ENCODE results near the gene LIN7B. TPM values are rescaled to one million over a fixed set of nuclear protein-coding genes. Genes with fewer than 3 reads are reported as not detected.
"Not testable (repeated sequence)": the region's sequence is repeated elsewhere in the genome, so short reads cannot be mapped to it uniquely, and the experiment has no call there.

Gene LIN7B, protein sequence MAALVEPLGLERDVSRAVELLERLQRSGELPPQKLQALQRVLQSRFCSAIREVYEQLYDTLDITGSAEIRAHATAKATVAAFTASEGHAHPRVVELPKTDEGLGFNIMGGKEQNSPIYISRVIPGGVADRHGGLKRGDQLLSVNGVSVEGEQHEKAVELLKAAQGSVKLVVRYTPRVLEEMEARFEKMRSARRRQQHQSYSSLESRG
- 1 to 10 TPM; 6.8 to 8.7 (median 8.4) TPM for polyA plus RNA-seq (ENCODE audit: insufficient read length in 3 of 3)
- long read RNA-seq, donor 1, partial matches to known transcripts: 0 of 4 reads
- long read RNA-seq, donor 1, other reads (novel, unspliced or antisense): 0 of 4 reads
- long read RNA-seq, donor 2, partial matches to known transcripts: 5 of 6 reads
- long read RNA-seq, donor 2, other reads (novel, unspliced or antisense): 0 of 6 reads
- long read RNA-seq, donor 3, partial matches to known transcripts: 0 of 7 reads
- long read RNA-seq, donor 3, other reads (novel, unspliced or antisense): 0 of 7 reads
- long read RNA-seq, donor 4, partial matches to known transcripts: 0 of 3 reads
- long read RNA-seq, donor 4, other reads (novel, unspliced or antisense): 0 of 3 reads
- long read RNA-seq, donor 5, partial matches to known transcripts: 0 of 6 reads
- long read RNA-seq, donor 5, other reads (novel, unspliced or antisense): 0 of 6 reads
- long read RNA-seq, donor 6, partial matches to known transcripts: 0 of 2 reads
- long read RNA-seq, donor 6, other reads (novel, unspliced or antisense): 0 of 2 reads
- long read RNA-seq, donor 7, partial matches to known transcripts: 0 of 5 reads
- long read RNA-seq, donor 7, other reads (novel, unspliced or antisense): 0 of 5 reads
- long read RNA-seq, donor 8, partial matches to known transcripts: 0 of 5 reads
- long read RNA-seq, donor 8, other reads (novel, unspliced or antisense): 0 of 5 reads
- long read RNA-seq, donor 9, partial matches to known transcripts: 0 of 5 reads
- long read RNA-seq, donor 9, other reads (novel, unspliced or antisense): 0 of 5 reads
- long read RNA-seq, donor 10, partial matches to known transcripts: 0 of 2 reads
- long read RNA-seq, donor 10, other reads (novel, unspliced or antisense): 0 of 2 reads
- long read RNA-seq, donor 11, partial matches to known transcripts: 0 of 3 reads
- long read RNA-seq, donor 11, other reads (novel, unspliced or antisense): 0 of 3 reads
- long read RNA-seq, donor 12: 0 reads
- long read RNA-seq, donor 13, transcript LIN7B-201 (6 exons, 755 nt): major isoform, 5 of 9 reads
- long read RNA-seq, donor 13, partial matches to known transcripts: 0 of 9 reads
- long read RNA-seq, donor 13, other reads (novel, unspliced or antisense): 0 of 9 reads
- long read RNA-seq, donor 14, partial matches to known transcripts: 0 of 4 reads
- long read RNA-seq, donor 14, other reads (novel, unspliced or antisense): 0 of 4 reads
- long read RNA-seq, donor 15, partial matches to known transcripts: 0 of 1 reads
- long read RNA-seq, donor 15, other reads (novel, unspliced or antisense): 0 of 1 reads
- long read RNA-seq, donor 16, transcript LIN7B-201 (6 exons, 755 nt): major isoform, 5 of 8 reads
- long read RNA-seq, donor 16, partial matches to known transcripts: 0 of 8 reads
- long read RNA-seq, donor 16, other reads (novel, unspliced or antisense): 0 of 8 reads

DNA sequence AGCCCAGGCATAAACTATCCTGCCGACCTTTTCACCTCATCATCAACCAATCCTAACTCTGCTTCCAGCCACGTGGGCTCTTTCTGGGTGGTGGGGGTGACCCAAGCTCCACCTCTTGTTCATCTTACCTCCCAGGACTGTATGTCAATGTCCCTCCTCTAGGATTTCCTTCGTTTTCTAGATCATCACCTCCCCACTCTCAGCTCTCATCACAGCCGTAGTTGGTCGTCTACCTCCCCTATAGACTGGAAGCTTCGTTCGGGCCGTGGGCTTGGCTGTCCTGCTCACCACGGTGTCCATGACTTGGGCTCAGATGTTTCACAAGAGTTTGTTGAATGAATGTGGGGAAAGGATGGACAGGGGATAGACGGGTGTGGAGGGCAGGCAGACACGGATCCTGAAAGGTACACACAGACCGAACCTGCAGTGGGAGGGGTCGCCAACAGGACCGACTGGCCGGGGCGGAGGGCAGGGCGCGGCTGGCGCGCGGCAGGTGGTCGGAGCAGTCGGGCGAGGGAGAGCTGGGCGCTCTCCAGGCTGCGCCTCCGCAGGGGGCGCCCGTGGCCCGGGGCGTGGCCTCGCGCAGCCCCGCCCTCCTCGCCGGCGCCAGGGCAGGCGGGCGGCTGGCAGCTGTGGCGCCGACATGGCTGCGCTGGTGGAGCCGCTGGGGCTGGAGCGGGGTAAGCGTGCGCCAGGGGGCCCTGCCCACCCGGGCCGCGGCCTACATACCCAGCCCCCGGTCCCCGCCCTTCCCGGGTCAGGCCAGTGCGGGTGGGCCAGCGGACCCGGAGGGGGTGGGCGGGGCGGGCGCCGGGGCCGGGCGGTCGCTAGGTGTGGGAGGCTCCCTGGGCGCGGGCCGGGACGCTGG lies at the start of gene LIN7B:
Gene LIN7B, plus strand, starts transcription at position 609 of the 868 bp plus-strand sequence. Its CDS starts 35 bp downstream, at position 644.
- peak in 6 of 11 donors; percentile 56 to 73 (median 64) for DNase-seq (ENCODE audit: extremely low read depth in 1 of 11, low read depth in 9 of 11, low spot score in 4 of 11)

DNA sequence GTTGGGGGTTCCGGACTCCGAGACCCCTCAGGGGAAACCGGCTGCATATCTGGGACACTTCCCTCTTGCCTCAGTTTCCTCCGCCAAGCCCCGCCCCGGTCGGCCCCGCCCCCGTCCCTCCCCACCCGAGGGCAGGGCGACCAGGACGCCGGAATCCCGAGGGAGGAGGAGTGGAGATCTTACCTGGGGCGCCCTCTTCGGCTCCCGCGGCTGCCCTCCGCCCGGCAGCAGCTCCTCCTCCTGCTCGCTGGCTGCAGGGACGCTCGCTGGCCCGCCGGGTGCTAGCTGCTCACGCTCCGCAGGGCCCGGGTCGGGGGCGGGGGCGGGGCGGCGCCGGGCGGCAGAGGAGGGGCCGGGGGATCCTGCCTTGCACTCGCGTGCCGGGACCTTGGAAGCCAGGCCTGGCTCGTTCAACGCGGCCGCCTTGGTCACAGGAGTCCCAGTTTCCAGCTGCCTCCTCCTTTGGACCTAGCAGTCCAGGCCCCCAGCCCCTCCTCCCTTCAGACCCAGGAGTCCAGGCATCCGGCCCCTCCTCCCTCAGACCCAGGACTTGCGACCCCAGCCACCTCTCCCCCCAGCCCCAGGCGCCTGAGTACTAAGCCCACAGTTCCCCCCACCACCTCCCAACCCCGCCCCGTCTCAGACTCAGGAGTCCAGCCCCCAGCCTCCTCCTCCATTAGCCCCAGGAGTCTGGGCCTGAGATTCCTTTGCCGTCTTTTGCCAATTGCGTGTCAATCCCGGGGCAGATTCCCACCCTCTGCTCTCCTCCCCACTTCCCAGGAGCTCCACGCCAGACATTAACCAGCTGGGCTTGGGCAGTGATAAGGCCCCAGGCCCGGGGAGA lies 49.2 kb upstream of the LIN7B start, which contains the start of gene NTF4:
Gene NTF4, minus strand, starts transcription at position 51 of the 844 bp plus-strand sequence. CDS start 2,821 bp downstream, outside the sequence.
- peak in 2 of 11 donors; percentile 54 to 60 for DNase-seq (ENCODE audit: extremely low read depth in 1 of 11, low read depth in 9 of 11, low spot score in 4 of 11)

GRCh38 chr19:49065905-49066512 lies 48.2 kb upstream of the LIN7B start:
- no peak for DNase-seq (ENCODE audit: extremely low read depth in 1 of 11, low read depth in 9 of 11, low spot score in 4 of 11)

GRCh38 chr19:49067554-49067953 lies 46.6 kb upstream of the LIN7B start:
- DNase-seq (ENCODE audit: extremely low read depth in 1 of 11, low read depth in 9 of 11, low spot score in 4 of 11): no peak

DNA sequence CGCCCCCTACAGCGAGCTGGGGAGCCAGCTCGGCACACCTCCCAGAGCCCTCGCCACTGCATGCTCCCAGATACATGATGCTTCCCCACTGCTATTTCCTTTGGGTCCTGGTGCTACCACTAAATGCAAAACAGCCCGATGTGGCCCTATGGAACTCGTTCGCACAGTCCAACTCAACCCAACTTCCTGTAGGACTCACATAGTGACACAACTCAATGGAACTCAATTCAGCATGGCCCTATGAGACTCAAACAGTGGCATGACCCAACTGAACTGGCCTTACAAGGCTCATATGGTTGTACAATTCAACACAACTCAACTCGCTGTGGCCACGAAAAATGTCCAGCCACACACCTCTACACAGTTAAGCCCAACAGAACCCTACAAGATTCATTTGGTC lies 45.1 kb upstream of the LIN7B start:
- DNase-seq (ENCODE audit: extremely low read depth in 1 of 11, low read depth in 9 of 11, low spot score in 4 of 11): no peak

DNA sequence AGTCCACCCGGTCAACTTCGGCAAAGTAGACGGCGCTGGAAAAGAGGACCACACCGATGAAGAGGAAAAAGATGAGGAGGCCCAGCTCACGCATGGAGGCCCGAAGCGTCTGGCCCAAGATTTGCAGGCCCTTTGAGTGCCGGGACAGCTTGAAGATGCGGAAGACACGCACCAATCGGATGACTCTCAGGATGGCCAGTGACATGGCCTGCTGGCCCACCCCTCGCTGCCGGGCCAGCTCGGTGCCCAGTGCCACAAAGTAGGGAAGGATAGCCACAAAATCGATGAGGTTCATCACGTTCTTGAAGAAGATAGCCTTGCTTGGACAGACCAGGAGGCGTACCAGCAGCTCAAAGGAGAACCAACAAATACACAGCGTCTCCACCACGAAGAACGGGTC lies 43.8 kb upstream of the LIN7B start:
- no peak for DNase-seq (ENCODE audit: extremely low read depth in 1 of 11, low read depth in 9 of 11, low spot score in 4 of 11)

- DNase-seq (ENCODE audit: extremely low read depth in 1 of 11, low read depth in 9 of 11, low spot score in 4 of 11): no peak
Measured at GRCh38 chr19:49071860-49072547, 42.2 kb upstream of the LIN7B start.

DNA sequence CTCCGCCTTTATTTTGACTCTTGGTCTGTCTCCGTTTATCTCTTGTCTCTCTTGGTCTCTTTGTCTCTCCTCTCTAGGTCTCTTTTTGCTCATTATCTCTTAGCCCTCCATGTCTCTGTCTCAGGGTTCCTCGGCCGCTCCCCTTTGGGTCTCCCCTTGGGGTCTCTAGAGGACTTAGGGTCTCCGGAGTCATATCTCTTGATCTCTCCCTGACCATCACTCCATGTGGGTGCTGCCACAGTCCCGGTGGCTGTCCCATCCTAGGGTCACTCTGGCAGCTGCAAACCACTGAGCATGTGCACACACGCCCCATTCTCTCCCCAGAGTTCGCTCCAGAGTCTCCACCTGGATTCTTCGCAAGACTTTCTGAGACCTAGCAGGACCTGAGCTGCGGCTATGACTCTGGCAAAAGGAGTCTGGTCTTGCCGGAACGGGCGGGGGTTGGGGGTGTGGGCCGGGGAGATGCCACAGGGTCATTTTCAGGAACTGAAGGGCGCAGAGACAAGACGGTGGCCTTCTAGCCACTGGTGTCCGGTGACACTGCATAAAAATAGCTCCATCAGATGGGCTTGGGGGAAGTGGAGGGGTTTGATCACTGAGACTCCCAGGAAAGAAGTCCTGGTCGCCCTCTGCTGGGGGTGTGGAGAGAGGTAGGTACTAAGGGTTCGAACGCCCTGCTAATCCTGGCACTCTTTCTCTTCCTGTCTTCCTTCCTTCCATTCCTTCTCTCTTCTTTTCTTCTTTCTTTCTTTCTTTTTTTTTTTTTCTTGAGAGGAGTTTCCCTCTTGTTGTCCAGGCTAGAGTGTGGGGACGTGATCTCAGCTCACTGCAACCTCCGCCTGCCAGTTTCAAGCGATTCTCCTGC lies 40.4 kb upstream of the LIN7B start:
- no peak for DNase-seq (ENCODE audit: extremely low read depth in 1 of 11, low read depth in 9 of 11, low spot score in 4 of 11)

DNA sequence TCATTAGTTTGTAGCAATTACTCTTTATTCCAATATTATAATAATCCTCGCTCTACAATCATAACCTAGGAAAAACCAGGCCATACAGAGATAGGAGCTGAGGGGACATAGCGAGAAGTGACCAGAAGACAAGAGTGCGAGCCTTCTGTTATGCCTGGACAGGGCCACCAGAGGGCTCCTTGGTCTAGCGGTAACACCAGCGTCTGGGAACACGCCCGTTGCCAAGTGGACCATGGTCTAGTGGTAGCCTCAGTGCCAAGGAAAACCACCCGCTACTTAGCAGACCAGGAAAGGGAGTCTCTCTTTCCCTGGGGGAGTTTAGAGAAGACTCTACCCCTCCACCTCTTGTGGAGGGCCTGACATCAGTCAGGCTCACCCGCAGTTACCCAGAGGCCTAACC lies 39.3 kb upstream of the LIN7B start:
- DNase-seq (ENCODE audit: extremely low read depth in 1 of 11, low read depth in 9 of 11, low spot score in 4 of 11): not testable (repeated sequence)

DNA sequence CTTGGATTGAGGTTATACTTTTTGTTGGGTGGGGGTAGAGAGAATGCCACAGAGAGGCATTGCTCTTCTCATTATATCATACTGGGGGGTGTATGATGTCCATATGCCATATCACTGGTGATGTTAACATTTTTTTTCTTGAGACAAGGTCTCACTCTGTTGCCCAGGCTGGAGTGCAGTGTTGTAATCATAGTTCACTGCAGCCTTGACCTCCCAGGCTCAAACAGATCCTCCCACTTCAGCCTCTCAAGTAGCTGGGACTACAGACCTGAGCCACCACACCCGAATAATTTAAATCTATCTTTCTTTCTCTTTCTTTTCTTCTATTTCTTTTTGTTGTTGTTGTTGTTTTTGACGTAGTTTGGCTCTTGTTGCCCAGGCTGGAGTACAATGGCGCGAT lies 33.8 kb upstream of the LIN7B start:
- no peak for DNase-seq (ENCODE audit: extremely low read depth in 1 of 11, low read depth in 9 of 11, low spot score in 4 of 11)

DNA sequence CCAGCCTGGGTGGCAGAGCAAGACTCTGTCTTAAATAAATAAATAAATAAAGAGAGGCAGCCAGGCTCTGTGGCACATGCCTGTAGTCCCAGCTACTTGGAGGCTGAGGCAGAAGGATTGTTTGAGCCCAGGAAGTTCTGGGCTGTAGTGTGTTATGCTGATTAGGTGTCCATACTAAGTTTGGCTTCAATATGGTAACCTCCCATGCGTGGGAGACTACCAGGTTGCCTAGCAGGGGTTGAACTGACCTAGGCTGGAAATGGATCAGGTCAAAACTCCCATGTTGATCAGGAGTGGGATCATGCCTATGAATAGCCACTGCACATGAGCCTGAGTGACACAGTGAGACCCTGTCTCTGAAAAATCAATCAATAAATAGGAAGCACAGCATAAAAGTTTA lies 32.9 kb upstream of the LIN7B start:
- DNase-seq (ENCODE audit: extremely low read depth in 1 of 11, low read depth in 9 of 11, low spot score in 4 of 11): no peak

DNA sequence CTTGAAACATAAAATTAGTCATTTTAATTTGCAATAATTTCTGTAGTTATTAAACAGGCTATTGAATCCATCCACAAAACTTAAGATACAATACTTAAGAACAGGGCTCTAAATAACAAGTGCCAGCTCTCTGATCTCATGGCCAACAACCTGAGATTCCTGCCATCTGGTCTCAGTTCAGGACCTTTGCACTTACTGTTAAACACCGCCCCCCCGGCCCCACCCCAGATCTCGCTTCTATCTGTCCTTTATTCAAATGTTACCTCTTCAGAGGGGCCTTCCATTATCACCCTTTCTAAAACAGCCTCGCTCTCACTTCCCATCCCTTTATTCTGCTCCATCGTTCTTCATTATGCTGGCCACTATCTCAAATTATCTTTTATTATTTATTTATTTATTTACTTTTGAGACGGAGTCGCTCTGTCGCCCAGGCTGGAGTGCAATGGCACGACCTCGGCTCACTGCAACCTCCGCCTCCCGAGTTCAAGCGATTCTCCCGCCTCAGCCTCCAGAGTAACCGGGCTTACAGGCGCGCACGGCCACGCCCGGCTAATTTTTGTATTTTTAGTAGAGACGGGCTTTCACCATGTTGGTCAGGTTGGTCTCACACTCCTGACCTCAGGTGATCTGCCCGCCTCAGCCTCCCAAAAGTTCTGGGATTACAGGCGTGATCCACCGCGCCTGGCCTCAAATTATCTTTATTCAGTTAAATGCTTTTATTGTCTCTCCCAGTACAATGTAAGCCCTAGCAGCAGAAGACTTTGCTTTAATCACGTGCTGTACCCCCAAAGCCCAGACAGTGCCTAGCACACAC lies 29.8 kb upstream of the LIN7B start:
- no peak for DNase-seq (ENCODE audit: extremely low read depth in 1 of 11, low read depth in 9 of 11, low spot score in 4 of 11)

DNA sequence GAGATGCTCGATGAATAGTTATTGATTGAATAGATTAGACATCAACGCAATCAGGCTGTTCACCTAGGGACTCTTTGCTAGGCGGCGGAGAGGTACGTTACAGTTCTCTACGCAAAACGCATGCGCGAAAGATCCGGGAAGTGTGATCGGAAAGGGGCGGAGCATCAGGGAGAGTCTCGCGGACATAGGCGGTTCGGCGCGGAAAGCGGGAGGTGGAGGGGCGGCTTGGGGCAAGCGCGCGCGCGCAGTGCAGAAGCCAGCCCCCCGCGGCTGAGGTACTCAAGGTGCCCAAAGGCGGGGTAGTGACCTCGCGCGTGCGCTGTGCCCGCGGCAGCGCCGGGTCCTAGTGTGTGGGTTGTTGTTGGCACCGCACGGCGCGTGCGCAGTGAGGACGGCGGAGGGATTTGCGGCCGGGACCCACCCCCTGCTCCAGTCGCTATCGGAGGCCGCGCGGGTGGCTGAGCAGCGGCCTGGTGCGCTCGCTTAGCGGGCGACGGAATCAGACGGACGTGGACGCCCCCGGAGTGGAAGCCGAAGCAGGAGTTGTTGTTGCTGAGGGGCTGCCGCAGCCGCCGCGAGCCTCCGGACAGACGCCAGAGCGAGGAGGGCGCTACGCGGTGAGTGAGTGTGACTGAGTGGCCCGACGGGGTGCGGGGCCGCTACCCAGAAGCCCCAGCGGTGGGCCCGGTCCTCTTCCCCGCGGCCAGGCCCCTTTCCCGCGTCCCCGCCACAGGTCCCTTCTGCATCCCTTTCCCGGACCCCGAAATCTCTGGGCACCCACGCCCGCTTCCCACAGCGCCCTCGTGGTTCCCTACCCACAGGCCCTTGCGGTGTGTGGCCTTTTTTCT lies 28.9 kb upstream of the LIN7B start, which contains the start of gene SNRNP70:
Gene SNRNP70, plus strand, starts transcription at position 432 of the 848 bp plus-strand sequence. CDS start 964 bp downstream, outside the sequence.
- DNase-seq (ENCODE audit: extremely low read depth in 1 of 11, low read depth in 9 of 11, low spot score in 4 of 11): peak; percentile 96 to 100 (median 99)
